NCI-H146 (cell line): ENCODE measurements around the gene CCDC124.
"Not testable (repeated sequence)": the region's sequence is repeated elsewhere in the genome, so short reads cannot be mapped to it uniquely, and the experiment has no call there.

Experiments used
- DNase-seq: peaks from one replicate; lab custom pipeline; 2025; lab: John Stamatoyannopoulos, UW

The CCDC124 gene

GRCh38 chr19:17932485-17933338 lies at the start of gene CCDC124:
CCDC124 (plus strand) TSS chr19:17933015; CDS start chr19:17936421, 3,406 bp downstream.
- peak; percentile 94 for DNase-seq

- no peak for DNase-seq
Measured at GRCh38 chr19:17883627-17884410, 49.0 kb upstream of the CCDC124 start.

DNA sequence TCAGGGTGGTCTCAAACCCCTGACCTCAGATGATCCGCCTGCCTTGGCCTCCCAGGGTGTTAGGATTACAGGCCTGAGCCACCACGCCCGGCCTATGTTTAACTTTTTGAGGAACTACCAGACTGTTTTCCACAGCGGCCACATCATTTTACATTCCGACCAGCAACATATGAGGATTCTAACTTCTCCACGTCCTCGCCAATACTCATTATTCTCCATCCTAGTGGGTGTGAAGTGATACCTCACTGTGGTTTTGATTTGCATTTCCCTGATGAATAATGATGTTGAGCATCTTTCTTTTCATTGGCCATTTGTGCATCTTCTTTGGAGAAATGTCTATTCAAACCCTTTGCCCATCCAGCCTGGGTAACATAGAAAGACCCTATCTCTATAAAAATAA lies 46.3 kb upstream of the CCDC124 start:
- DNase-seq, result no peak

- DNase-seq, result not testable (repeated sequence)
Measured at GRCh38 chr19:17887221-17887620, 45.6 kb upstream of the CCDC124 start.

- peak; percentile 58 for DNase-seq
Measured at GRCh38 chr19:17888260-17888659, 44.6 kb upstream of the CCDC124 start.

GRCh38 chr19:17889609-17890214 lies 43.1 kb upstream of the CCDC124 start:
- DNase-seq, result no peak

- no peak for DNase-seq
Measured at GRCh38 chr19:17893766-17894165, 39.0 kb upstream of the CCDC124 start.

DNA sequence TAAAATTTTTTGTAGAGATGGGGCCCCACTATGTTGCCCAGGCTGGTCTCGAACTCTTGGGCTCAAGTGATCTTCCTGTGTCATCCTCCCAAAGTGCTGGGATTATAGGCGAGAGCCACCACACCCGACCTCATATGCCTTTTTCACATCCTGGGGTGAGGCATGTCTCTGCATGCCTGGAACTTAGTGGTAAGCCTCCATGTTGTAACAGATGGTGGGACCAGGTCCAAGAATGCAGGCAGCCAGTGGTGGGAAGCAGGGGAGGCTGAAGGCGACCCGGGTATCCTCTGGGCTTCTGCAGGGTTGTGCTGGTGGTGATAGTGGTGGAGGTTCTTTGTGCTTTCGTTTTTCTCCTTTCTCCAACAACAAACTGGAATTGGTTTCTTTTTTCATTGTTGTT lies 30.1 kb upstream of the CCDC124 start:
- DNase-seq, result no peak

DNA sequence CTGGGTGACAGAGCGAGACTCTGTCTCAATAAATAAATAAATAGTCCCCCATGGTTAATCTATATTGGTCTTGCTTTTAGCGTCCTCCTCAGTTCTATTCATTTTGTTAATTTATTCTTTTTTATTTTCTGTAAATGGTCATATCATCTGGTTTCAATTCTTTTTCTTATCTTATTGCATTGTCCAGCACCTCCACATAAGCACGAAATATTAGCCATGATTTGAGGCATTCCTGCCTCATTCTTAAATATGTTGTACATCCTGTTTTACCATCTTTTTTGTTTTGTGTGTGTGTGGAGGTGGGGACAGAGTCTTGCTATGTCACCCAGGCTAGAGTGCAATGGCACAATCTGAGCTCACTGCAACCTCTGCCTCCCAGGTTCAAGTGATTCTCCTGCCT lies 24.6 kb upstream of the CCDC124 start:
- DNase-seq, result no peak

GRCh38 chr19:17909003-17909732 lies 23.6 kb upstream of the CCDC124 start:
- DNase-seq, result no peak

DNA sequence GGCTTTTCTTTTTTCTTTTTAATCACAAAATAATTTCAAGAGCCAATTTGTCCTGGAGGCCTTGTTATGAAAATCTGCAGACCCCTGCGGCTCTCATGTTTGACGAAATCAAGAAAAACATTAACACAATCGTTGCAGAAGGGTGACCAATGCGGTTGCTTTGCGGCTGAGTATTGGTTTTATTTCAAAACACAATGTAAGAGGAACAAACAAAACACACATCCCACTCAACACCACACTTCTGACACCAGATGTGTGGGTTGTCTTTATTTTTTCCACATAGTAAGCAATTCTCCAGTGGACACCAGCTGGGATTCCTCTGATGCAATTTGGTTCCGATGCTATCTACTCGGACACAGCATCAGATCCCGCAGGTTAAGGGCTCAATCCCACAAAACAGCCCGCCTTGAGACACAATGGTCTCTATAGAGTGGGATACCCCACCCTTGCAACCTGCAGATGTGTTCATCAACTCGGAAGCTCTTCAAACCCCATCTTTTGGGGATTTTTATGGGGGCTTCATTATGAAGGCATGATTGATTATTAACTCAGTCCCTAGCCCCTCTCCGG lies 21.9 kb upstream of the CCDC124 start:
- DNase-seq, result no peak

DNA sequence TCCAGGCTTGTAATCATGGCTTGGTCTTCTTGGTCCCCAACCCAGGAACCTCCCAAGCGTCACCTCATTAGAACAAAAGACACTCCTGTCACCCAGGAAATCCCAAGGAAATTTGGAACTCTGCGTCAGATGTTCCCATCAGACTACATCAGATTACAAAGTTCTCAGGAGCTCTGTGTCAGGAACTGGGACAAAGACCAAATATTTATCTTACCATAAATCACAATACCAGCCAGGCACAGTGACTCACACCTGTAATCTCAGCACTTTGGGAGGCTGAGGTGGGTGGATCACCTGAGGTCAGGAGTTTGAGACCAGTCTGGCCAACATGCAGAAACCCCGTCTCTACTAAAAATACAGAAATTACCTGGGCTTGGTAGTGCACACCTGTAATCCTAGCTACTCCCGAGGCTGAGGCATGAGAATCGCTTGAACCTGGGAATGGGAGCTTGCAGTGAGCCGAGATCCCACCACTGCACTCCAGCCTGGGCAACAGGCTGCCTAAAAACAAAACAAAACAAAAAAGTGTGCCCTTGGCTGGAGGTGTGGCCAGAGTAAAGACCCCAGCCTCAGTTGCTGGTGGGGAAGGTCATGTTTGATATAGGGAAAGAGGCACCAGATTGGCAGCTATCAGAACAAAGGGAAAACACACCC lies 16.7 kb upstream of the CCDC124 start:
- DNase-seq, result no peak

DNA sequence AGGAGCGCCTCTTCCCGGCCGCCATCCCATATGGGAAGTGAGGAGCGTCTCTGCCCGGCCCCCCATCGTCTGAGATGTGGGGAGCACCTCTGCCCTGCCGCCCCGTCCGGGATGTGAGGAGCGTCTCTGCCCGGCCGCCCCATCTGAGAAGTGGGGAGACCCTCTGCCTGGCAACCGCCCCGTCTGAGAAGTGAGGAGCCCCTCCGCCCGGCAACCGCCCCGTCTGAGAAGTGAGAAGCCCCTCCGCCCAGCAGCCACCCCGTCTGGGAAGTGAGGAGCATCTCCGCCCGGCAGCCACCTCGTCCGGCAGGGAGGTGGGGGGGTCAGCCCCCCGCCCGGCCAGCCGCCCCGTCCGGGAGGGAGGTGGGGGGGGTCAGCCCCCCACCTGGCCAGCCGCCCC lies 14.7 kb upstream of the CCDC124 start:
- DNase-seq, result not testable (repeated sequence)

- not testable (repeated sequence) for DNase-seq
Measured at GRCh38 chr19:17919122-17919521, 13.7 kb upstream of the CCDC124 start.

DNA sequence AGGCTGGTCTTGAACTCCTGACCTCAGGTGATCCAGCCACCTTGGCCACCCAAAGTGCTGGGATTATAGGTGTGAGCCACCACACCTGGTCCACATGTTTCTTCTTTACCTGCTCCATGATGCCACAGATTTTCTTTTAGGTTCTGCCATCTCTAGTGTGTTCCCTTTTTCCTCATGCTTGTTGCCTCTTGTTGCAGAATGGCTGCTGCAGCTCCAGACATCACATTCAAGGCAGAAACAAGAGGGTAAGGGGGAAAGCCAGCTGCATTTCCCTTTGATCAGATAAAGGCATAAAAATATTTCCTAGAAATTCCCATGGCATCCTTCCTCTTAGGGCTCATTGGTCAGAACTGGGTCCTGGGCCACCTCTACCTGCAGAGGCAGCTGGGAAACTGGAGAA lies 12.3 kb upstream of the CCDC124 start:
- no peak for DNase-seq

- DNase-seq, result no peak
Measured at GRCh38 chr19:17922138-17922537, 10.7 kb upstream of the CCDC124 start.

DNA sequence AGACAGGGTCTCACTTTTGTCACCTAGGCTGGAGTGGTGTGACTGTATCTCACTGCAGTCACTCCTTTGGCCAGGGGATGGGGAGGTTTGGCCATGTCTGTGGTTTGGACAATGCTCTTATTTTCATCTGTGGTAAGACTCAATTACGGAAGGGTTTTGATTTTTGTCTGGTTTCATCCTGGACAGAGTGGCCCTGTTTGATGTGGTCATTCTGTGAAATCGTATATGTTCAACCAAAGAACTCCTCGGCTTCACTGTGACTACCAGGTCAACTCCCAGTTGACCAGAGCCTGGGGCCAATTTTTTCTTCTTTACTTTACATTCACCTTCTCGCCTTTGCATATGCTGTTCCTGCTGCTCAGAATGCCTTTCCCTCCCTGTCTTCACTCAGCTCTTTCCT lies 6.8 kb upstream of the CCDC124 start:
- DNase-seq, result no peak

DNA sequence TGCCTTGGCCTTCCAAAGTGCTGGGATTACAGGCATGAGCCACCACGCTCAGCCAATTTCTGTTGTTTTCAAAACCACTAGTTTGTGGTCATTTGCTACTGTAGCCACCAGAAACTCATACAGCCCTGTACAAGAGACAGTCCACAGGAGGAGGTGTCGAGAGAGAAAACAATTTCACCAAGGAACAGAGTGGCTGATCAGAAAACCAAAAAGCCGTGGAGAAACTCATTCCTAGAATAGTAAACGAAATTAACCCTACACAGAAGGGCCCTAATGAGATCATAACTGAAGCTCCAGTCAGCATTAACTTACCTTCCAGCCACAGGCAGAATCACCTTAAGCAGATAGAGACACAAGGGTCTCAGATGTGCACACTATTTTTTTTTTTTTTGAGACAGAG lies 3.8 kb upstream of the CCDC124 start:
- no peak for DNase-seq

GRCh38 chr19:17931532-17932191 lies 1.2 kb upstream of the CCDC124 start:
- DNase-seq, result peak; percentile 58

DNA sequence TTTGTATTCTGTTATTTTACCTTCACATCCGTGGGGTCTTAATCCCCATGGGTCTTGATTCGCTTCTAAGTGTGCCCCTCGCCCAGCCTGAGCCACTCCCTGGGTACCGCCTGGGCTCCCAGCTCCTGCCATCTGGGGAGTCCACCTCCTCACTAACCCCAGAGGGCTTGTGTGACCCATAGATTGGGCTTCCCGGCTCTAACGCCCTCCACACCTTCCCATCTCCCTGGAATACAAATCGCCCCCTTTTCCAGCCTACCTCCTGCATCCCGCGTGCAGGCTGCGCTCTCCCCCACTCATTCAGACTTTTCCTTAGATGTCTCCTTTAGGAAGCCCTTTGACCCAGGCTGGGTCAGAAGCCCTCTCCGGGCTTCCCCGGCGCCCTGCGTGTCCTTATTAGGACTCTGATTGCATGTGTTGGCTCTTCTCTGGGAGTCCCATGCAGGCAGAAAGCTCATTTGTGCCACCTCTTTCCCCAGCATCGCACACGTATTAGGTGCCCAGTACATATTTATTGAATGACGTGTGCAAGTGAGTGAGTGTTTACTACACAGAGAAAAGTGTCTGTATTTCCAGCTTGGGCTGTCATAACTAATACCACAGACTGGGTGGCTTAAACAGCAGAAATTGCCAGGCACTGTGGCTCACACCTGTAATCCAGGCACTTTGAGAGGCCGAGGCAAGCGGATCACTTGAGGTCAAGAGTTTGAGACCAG lies 757 bp downstream of the CCDC124 start:
- DNase-seq, result no peak
